ENCODE data around the gene BTNL3. TPM values are rescaled to one million over a fixed set of nuclear protein-coding genes. Genes with fewer than 3 reads are reported as not detected.
A peak's percentile ranks its signal among the peaks of the same experiment; 100 is the strongest.

The BTNL3 gene
- total and polyA plus RNA-seq, 10 of the 15 experiments (the other 5 are each of a cell fraction or from before 2014, with no cell fraction given): 0.39 TPM; not detected in 9

- peak; percentile 74 for TF ChIP-seq ZNF687 (IDR thresholded peaks at IDR 0.05)
- no peak for TF ChIP-seq E4F1 (IDR thresholded peaks at IDR 0.05; ENCODE audit: borderline replicate concordance, partially characterized antibody)
- TF ChIP-seq RUNX3 (IDR thresholded peaks at IDR 0.05; ENCODE audit: low read length): peak; percentile 29; the same call in 1 of the 2 replicates
- TF ChIP-seq POLR2AphosphoS2 (IDR thresholded peaks at IDR 0.05; ENCODE audit: low read depth, low read length): no peak
- no peak for TF ChIP-seq MEF2A (IDR thresholded peaks at IDR 0.05; ENCODE audit: insufficient read depth, low read depth, low read length)
- no peak for TF ChIP-seq ZSCAN29 (IDR thresholded peaks at IDR 0.05)
- no peak for TF ChIP-seq NKRF (conservative IDR thresholded peaks at IDR 0.05)
- peak; percentile 42 for TF ChIP-seq SKIL (IDR thresholded peaks at IDR 0.05; ENCODE audit: low read depth, poor library complexity, severe bottlenecking)
- TF ChIP-seq NFIC (IDR thresholded peaks at IDR 0.05; ENCODE audit: low read depth, low read length): peak; percentile 26; the same call in 1 of the 2 replicates
- 0 out of 2 replicates have a peak, but pooled peaks have one; percentile 33 for TF ChIP-seq EED (IDR thresholded peaks at IDR 0.05; ENCODE audit: low read depth)
- peak; percentile 50; the same call in 1 of the 2 replicates for TF ChIP-seq GATAD2B (conservative IDR thresholded peaks at IDR 0.05; ENCODE audit: low read depth)
- no peak for TF ChIP-seq BCL3 (IDR thresholded peaks at IDR 0.05; ENCODE audit: borderline replicate concordance, insufficient read depth, low read depth, low read length, poor library complexity, severe bottlenecking)
- TF ChIP-seq TARDBP (IDR thresholded peaks at IDR 0.05; ENCODE audit: borderline replicate concordance): no peak
- TF ChIP-seq BMI1 (IDR thresholded peaks at IDR 0.05; ENCODE audit: borderline replicate concordance): no peak
- peak; percentile 66 for TF ChIP-seq TCF7 (IDR thresholded peaks at IDR 0.05; ENCODE audit: borderline replicate concordance)
- TF ChIP-seq IRF3 (IDR thresholded peaks at IDR 0.05): no peak
- no peak for TF ChIP-seq BACH1 (IDR thresholded peaks at IDR 0.05; ENCODE audit: borderline replicate concordance)
These were observed 13.3 kb upstream of the BTNL3 start (continued) for GRCh38 chr5:180975338-180975737.
